Measurements from ENCODE around the gene KXD1.
A peak's percentile ranks its signal among the peaks of the same experiment; 100 is the strongest.
"Not testable (repeated sequence)": the region's sequence is repeated elsewhere in the genome, so short reads cannot be mapped to it uniquely, and the experiment has no call there.

Gene KXD1

DNA sequence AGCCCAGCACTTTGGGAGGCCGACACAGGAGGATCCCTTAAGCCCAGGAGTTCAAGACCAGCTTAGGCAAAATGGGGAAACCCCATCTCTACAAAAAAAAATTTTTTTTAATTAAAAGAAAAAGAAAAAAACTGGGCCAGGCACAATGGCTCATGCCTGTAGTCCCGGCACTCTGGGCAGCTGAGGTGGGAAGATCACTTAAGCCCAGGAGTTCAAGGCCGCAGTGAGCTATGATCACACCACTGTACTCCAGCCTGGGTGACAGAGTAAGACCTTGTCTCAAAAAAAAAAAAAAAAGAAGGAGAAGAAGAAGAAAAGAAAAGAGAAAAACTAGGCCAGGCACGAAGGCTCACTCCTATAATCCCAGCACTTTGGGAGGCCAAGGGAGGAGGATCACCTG lies 40.1 kb upstream of the KXD1 start:
- TF ChIP-seq, protein P1, sequence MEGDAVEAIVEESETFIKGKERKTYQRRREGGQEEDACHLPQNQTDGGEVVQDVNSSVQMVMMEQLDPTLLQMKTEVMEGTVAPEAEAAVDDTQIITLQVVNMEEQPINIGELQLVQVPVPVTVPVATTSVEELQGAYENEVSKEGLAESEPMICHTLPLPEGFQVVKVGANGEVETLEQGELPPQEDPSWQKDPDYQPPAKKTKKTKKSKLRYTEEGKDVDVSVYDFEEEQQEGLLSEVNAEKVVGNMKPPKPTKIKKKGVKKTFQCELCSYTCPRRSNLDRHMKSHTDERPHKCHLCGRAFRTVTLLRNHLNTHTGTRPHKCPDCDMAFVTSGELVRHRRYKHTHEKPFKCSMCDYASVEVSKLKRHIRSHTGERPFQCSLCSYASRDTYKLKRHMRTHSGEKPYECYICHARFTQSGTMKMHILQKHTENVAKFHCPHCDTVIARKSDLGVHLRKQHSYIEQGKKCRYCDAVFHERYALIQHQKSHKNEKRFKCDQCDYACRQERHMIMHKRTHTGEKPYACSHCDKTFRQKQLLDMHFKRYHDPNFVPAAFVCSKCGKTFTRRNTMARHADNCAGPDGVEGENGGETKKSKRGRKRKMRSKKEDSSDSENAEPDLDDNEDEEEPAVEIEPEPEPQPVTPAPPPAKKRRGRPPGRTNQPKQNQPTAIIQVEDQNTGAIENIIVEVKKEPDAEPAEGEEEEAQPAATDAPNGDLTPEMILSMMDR (conservative IDR thresholded peaks at IDR 0.05; ENCODE audit: low read length): no peak
- no peak for DNase-seq (ENCODE audit: low read depth)
- no peak overlapping the region for H3K4me3 ChIP-seq (ENCODE audit: low read length)

DNA sequence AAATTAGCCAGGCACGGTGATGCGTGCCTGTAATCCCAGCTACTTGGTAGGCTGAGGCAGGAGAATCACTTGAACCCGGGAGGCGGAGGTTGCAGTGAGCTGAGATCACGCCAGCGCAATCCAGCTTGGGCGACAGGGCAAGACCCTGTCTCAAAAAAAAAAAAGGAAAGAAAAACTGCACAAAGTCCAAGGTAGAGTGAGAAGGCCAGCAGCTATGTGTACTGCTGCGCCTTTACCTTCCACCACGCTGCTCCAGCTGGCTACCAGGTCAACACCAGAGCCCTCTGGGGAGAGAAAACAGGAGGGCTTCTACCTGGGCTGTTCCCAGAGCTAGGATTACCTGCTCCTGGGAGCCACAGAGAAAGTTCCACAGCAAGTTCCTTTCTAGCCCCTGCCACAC lies 39.0 kb upstream of the KXD1 start:
- DNase-seq (ENCODE audit: low read depth): no peak
- TF ChIP-seq, protein P1 (conservative IDR thresholded peaks at IDR 0.05; ENCODE audit: low read length): no peak
- H3K4me3 ChIP-seq (ENCODE audit: low read length): no peak overlapping the region

DNA sequence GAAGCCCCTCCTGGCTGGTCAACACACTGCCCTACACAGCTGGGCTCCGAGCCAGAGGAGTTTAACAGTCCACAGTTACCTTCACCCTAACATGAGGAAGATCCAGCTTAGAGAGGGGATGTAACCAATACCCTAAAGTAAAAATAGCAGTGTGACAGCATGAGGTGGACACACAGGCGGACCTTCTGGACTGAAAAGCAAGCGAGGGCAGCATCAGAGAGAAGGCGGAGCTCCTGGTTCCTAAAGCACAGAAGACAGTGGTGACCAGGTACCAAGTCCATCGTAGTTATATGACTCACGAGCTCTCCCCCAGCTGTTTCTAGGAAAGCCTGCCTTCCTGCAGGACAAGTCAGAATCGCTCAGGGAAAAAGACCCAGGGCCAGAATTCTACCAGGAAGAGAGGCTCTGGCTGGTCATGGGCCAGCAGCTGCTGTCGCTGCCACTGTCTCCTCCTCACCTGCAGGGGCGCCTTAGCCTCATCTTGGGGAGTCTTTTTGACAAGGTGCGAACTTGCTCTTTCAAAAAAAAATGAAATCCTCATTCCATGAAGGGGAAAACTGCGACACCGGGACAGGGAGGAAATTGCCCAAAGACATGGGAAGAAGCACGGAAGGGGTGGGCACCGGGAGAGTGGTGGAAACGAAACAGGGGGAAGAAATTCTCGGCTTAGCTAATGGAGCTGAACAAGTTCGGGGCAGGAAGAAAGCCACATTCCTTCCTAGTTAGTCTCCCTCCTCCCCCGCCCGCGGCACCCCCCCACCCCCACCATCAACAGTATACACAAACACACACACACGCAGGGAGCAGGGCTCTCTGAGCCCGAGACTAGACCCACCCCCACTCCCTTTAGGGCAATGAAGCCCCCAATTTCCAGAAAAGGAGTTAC lies 37.5 kb upstream of the KXD1 start:
- peak overlapping the region; percentile 98 for H3K4me3 ChIP-seq (ENCODE audit: low read length)
- TF ChIP-seq, protein P1 (conservative IDR thresholded peaks at IDR 0.05; ENCODE audit: low read length): peak; percentile 65
- DNase-seq (ENCODE audit: low read depth): peak; percentile 80

DNA sequence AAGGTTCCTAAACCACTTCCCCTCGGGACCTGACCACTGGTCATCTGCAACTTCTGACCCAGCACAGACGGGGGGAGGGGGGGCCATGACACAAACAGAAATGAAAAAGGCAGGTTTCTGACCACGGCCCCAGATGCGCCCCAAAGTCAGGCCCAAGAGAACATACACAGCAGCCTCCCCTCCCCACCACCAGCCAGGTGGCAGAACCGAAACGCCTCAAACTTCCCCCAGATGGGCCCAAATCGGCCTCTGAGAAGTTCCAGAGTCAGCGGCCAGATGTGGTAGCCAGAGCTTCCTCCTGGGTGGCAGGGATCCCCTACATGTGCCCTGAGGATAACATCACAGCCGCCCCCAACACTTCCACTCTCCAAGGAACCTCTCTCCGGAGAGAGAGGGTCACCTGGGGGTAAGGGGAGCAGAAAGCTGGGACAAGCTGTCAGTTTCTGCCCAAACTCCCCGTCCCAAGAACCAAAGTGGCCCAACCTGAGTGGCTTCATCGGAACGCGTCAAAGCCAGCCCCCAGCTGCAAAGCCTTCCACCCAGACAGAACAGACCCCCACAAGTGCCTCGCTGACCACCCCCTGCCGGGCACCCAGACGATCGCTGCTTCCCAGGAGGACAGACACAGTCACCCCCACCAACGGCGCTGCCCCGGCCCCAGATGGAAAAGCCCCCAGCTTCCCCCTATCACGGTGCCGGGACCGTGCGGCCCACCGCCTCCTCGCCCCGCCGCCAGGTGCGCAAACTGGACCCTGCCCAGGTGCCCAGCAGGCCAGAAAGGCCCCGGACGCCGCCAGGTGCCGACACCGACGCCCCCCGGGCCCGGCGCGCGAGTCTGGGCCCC lies 36.6 kb upstream of the KXD1 start:
- DNase-seq (ENCODE audit: low read depth): no peak
- peak overlapping the region; percentile 98 for H3K4me3 ChIP-seq (ENCODE audit: low read length)
- TF ChIP-seq, protein P1 (conservative IDR thresholded peaks at IDR 0.05; ENCODE audit: low read length): no peak

DNA sequence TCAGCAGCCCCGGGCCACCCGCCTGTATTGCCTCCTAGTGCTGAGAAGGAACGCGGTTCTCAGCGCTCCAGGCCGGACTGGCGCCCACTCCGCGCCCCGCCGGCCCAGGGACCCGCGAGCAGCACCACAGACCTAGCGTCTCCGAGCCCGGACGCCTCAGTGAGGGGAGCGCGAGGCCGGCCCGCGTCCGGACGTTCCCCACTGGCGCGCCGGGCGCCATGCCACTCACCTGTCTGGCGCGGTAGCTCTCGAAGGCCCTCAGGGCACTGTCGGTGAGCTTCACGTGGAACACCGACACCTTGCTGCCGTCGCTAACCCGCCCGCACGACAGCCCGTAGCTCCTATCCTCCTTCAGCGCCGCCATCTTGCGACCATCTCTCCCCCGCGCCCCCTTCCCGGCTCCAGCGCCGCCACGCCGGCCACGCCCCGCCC lies 36.0 kb upstream of the KXD1 start, which contains the start of gene ELL:
Gene ELL, minus strand, starts transcription at position 379 of the 432 bp plus-strand sequence. Its CDS starts 15 bp downstream, at position 364.
- DNase-seq (ENCODE audit: low read depth): no peak
- peak within 1 kb of the TSS; percentile 98 for H3K4me3 ChIP-seq (ENCODE audit: low read length)
- TF ChIP-seq, protein P1 (conservative IDR thresholded peaks at IDR 0.05; ENCODE audit: low read length): no peak

DNA sequence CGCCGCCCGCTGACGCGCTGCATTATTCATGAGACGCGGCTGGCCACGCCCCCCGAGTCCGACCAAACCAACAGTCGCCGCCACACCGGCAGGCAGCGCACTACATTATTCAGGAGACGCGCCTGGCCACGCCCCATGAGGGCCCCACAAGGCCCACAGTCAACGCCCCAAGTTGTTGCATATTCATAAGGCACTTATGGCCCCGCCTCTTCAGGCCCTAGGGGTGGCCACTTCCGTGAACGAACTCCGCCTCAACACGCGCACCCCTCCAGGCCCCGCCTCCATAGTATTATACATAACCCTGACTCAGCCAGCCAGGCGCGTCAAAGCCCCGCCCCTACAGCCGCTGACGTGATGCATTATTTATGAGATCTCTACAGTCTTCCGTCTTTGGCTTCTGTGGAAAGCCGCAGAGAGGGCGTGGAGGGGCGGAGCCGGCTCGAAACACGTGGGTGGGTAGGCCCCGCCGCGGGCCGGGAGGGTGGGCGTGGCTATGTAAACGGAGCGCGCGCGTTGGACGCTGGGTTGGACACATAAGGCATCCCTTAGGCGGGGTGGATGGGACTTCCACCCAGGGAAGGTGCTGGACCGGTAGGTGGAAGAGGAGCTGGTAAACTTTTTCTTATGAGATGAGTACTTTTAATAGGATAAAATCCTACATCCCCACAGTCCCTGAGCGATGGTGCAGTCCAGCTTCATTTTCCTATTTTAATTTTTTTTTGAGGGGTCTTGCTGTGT lies 35.4 kb upstream of the KXD1 start:
- TF ChIP-seq, protein P1 (conservative IDR thresholded peaks at IDR 0.05; ENCODE audit: low read length): peak; percentile 28
- H3K4me3 ChIP-seq (ENCODE audit: low read length): peak overlapping the region; percentile 98
- DNase-seq (ENCODE audit: low read depth): peak; percentile 100

DNA sequence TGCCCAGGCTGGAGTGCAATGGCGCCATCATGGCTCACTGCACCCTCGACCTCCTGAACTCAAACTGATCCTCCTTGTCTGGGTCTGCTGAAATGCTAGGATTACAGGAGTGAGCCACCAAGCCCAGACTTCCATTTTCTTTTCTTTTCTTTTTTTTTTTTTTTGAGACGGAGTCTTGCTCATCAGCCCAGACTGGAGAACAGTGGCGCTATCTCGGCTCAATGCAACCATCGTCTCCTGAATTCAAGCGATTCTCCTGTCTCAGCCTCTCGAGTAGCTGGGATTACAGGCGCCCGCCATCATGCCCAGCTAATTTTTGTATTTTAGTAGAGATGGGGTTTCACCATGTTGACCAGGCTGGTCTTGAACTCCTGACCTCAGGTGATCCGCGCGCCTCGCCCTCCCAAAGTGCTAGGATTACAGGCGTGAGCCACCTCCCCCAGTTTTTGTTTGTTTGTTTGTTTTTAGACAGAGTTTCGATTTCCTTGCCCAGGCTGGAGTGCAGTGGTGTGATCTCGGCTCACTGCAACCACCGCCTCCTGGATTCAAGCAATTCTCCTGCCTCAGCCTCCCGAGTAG lies 34.7 kb upstream of the KXD1 start:
- peak overlapping the region; percentile 42 for H3K4me3 ChIP-seq (ENCODE audit: low read length)
- not testable (repeated sequence) for DNase-seq (ENCODE audit: low read depth)

Measured in AG10803 (cell line).